NCI-H510A treated with DMSO at 0.1 percent for 48 hours (cell line): ENCODE results near the gene TRUB2.

Experiments used
- DNase-seq: peaks from one replicate; lab custom pipeline; 2025; lab: John Stamatoyannopoulos, UW

Gene TRUB2, protein sequence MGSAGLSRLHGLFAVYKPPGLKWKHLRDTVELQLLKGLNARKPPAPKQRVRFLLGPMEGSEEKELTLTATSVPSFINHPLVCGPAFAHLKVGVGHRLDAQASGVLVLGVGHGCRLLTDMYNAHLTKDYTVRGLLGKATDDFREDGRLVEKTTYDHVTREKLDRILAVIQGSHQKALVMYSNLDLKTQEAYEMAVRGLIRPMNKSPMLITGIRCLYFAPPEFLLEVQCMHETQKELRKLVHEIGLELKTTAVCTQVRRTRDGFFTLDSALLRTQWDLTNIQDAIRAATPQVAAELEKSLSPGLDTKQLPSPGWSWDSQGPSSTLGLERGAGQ

DNA sequence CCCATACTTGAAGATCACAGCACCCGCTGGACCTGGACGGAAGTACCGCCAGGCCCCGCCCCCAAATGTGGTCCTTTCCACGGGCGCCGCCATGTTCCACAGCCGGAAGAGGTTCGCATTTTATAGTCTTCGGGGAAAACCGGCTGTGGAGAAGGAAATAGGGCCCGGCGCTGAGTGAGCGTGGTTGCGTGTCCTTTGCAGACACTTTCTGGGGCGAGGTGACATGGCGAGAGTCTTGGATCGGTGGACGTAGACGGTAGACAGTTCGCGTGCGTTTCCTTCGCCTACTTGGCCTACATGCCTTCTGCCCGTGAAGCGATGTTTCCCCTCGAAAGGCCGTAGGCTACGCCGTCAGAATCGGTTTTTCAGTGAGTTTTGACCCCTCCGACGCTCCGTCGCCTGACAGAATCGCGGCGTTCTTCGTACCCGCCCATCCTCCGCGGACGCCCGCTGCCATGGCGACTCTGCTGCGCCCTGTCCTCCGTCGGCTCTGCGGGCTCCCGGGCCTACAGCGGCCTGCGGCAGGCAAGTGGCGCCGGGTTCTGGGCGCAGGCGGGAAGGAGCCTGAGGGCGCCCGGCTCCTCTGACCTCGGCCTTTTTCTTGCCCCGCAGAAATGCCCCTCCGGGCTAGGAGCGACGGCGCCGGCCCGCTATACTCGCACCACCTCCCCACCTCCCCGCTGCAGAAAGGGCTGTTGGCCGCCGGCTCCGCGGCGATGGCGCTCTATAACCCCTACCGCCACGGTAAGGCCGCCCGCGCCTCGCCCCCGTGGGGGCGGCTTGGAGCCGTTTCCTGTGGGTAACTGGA is at the start of gene TRUB2, which contains the start of gene COQ4:
Gene TRUB2, minus strand, starts transcription at position 44 of the 808 bp plus-strand sequence. Its CDS starts 39 bp downstream, at position 5.
Gene COQ4, plus strand, starts transcription at position 436 of the 808 bp plus-strand sequence. Its CDS starts 20 bp downstream, at position 456.
- peak; percentile 96 for DNase-seq

DNA sequence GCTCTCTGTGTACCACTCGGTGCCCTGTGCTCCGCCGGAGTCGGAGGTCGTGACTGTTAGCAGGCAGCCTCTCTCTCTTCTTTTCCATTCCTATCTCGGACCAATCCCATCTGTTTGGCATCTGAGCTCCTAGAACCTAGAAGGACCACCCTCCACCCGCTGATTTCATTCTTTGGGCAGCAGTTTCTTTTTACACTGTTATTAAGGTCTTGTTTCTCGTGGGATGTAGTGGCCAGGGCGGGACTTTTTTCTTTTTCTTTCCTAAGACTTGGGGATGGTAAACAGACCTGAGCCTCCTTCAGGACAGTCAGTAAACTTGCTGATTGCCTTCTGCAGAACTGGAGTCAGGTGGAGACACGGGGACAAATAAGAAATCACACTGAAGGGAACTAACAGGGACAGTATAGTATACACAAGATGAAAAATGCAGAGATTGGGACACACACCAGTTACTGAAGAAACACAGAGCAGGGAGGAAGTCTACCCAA is 49.4 kb upstream of the TRUB2 start:
- no peak for DNase-seq

DNA sequence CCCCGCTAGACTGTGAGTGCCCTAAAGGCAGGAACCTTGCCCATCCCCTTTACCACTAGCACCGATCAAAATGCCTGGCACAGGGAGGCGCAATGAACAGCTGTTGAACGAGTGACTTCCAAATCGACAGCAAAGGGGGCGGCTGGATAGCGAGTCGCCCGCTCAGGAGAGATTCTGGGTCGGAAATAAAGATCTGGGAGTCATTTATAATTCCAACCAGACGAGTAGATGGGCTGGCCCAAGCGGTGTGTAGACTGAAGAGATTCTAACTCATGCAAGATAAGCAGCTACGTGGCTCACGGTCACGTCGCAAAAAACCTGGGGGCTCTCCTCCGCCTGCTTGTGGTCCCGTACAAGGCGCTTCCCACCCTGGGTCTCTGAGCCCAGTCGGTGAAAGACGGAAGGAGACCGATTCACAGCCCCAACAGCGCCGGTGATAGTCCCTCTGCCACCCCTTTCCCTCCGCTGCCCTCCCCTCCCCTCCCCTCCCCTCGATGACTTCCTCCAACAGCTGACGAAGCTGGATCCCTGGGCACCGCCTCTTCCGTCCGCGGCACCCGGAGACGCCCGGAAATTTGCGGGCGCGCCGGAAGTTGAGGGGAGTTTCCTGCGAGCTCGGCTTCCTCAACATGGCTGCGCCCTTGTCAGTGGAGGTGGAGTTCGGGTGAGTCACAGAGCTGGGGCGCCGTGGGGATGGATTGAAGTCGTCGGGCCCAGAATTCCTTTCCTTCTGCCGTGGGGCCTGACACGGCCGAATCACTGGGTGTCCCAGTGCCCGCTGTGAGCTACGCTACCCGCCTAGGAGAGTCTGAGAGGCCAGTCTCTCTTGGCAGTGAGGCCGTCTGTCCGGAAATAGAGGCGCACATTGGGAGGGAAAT is 48.7 kb upstream of the TRUB2 start, which contains the start of gene URM1:
Gene URM1, plus strand, starts transcription at position 623 of the 878 bp plus-strand sequence. Its CDS starts 7 bp downstream, at position 630.
- DNase-seq = peak; percentile 94

DNA sequence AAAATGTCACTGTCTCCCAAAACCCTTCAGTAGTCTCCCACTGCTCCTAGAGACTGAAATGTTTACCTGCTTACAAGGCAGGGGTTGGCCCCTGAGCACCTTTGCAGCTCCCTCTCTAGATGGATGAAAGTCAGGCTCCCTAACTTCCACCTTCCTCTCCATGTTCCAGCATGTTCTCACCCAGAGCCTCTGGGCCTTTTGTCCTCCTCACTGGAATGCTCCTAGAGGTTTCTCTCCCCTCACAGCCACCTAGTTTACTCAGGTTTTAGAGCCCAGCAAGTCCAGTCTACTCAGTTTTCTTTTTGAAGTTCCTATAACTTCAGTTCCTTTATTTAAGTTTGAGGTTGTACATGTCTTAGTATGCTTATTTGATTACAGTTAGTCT is 48.1 kb upstream of the TRUB2 start:
- DNase-seq = no peak

- DNase-seq = no peak
Observed at GRCh38 chr9:128369024-128369706, 46.9 kb upstream of the TRUB2 start.

DNA sequence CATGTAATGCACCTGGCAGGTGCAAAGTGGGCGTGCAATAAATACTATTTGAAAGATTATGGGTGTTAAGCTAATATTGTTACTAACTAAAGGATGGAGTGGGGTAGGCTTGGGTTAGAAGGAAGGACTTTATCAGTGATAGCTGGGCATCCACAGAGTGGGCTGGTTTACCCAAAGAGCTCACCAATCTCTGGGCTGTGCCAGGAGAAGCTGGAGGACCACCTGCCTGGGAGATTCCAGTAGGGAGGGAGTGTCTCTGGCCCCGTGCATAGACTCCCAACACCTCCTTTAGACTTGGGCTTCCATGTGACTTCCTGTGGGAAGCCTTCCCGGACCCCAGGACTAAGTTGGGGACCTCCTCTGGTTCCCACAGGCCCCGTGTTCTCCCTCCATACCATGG is 43.3 kb upstream of the TRUB2 start:
- no peak for DNase-seq

DNA sequence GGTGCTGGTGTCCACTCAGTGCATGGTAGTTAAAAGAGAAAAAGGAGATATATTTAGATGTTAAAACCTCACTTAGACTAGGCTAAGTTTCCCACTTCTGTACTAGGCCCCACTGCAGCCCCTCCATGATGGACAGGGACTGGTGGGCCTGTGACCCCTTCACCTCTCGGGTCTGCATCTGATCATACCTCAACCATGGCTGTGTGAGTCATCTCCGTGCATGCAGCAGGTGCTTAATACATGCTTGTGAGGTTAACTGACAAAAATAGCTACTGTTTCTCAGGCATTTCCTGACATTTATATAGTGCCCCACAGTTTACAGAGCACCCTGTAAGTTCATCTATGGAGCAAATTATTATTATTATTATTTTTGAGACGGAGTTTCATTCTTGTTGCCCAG is 40.5 kb upstream of the TRUB2 start:
- DNase-seq = no peak

DNA sequence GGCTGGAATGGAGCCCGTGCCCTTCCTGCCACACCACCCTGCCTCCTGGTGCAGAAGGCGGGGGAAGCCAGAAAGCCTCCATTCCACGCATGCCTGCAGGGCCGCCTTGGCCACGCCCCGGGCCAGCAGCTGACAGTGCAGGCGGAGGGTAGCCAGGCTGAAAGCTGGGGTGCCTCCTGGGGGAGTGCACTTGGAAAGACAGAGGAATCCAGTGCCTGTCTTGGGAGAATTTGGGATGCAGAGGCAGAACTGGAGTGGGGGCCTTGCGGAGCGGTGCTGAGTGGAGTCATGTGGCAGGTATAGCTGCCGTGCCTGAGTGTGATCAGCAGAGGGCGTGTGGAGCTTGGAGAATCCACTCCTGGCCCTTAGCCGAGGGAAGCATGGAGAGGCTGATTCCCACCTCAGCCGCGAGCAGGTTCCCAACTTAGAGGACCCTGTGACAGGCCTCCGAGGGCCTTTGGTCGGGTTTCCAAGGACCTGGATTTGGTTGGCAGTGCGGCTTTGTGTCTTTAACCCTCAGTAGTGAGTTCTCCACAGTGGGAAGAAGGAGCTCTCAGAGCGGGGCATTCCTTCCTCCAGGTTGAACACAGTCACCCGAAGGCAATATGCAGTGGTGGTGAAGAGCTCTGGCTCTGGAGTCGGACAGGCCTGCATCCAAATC is 39.9 kb upstream of the TRUB2 start:
- DNase-seq = peak; percentile 88

- no peak for DNase-seq
Observed at GRCh38 chr9:128361296-128361985, 39.2 kb upstream of the TRUB2 start.

GRCh38 chr9:128360826-128361225 is 38.6 kb upstream of the TRUB2 start:
- DNase-seq = no peak

DNA sequence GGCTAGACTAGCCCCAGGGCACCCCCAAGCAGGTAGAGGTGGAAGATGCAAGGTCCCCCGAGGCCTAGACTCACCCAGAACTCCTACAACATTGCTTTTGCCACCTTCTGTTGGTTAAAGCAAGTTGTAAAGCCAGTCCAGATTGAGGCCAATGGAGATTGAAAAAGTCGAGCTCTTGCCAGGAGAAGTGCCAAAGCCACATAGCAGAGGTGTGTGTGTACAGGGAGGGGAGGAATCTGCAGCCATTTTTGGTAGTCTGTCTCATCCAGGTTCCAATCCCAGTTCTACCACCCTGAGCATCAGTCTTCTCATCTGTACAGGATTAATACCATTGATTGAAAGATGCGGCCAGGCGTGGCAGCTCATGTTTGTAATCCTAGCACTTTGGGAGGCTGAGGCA is 36.6 kb upstream of the TRUB2 start:
- DNase-seq = no peak

- DNase-seq = no peak
Observed at GRCh38 chr9:128358090-128358489, 35.8 kb upstream of the TRUB2 start.

DNA sequence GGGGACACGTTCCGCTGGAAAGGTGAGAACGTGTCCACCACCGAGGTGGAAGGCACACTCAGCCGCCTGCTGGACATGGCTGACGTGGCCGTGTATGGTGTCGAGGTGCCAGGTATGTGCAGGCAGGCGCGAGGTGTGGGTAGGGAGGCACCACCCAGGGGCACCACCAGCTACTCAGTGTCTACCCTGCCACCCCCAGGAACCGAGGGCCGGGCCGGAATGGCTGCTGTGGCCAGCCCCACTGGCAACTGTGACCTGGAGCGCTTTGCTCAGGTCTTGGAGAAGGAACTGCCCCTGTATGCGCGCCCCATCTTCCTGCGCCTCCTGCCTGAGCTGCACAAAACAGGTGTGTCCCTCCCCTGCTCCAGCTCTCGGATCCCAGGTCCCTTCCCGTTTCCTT is 33.2 kb upstream of the TRUB2 start:
- DNase-seq = no peak

GRCh38 chr9:128349772-128350171 is 27.5 kb upstream of the TRUB2 start:
- DNase-seq = no peak

- DNase-seq = no peak
Observed at GRCh38 chr9:128349125-128349524, 26.9 kb upstream of the TRUB2 start.

DNA sequence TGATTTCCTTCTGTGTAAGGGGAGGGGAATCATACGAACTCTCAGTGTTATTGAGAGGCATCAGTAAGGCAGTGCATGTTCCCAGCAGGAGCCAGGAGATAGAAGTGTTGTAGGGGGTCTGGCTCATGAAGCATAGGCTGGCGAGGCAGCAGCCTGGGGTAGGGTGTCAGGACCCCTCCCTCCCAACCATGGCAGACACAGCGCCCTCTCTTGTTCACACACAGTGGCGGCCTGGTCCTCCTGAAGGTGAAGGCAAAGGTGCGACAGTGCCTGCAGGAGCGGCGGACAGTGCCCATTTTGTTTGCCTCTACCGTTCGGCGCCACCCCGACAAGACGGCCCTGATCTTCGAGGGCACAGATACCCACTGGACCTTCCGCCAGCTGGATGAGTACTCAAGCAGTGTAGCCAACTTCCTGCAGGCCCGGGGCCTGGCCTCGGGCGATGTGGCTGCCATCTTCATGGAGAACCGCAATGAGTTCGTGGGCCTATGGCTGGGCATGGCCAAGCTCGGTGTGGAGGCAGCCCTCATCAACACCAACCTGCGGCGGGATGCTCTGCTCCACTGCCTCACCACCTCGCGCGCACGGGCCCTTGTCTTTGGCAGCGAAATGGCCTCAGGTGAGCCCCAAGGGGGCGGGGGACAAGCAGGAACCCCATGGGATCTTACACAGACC is 22.8 kb upstream of the TRUB2 start:
- no peak for DNase-seq

- no peak for DNase-seq
Observed at GRCh38 chr9:128343855-128344254, 21.6 kb upstream of the TRUB2 start.

GRCh38 chr9:128342971-128343680 is 20.9 kb upstream of the TRUB2 start:
- no peak for DNase-seq

GRCh38 chr9:128341435-128341849 is 19.2 kb upstream of the TRUB2 start:
- peak; percentile 83 for DNase-seq
